ENCODE results near the gene ACAP1. TPM values are rescaled to one million over a fixed set of nuclear protein-coding genes. Genes with fewer than 3 reads are reported as not detected.

The ACAP1 gene
- polyA plus RNA-seq, 1 experiment: 0.35 TPM

DNA sequence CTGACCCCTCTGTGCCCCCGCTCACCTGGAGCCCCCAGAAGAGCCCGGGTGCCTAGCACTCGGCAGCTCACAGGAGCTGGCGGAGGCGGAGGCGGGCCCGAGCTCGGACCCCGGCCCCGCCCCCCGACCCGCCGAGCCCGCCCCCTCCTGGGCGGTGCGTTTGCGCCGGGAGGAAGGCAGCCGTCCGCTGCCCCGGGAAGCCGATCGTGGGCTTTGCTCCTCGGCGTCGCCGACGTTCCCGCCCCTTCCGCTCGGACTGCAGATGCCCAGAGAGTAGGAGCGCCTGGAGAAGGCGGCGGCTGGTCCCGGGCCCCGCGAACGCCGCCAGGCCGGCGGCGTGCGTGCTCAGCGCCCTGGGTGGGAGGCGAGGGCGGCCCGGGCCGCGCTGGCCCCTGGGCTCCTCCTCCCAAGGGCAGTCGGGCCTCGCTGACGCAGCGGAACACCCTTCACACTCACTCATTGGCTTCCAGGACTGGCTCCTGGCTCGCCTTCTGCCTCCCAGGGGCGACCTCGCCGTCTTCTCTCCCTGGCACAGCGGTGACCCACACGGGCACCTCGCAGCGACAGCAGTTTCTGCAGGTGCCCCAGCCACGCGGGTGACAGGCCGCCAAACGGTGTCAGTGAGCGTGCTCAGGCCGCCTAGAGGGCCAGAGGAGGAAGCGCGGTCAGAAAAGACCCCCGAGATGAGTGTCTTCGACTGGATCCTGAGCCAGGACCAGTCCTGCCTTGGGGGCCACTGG, 58.3 kb downstream of the ACAP1 start, which contains the start of gene PLSCR3:
Gene PLSCR3 (minus strand): TSS at position 74 of the 740 bp plus-strand sequence. CDS start 415 bp downstream, outside the sequence.
- no peaks in the 10 kb centered on the region; the same call in 1 of the 2 replicates for H3K9me3 ChIP-seq (ENCODE audit: control insufficient read depth, insufficient read depth, low read length)
- H3K27me3 ChIP-seq (ENCODE audit: control insufficient read depth, insufficient read depth, low read length): no peaks in the 10 kb centered on the region
- DNase-seq (ENCODE audit: low read depth, low spot score): peak; percentile 51
- peak within 1 kb of the TSS; percentile 87 for H3K4me3 ChIP-seq (ENCODE audit: low read depth, low read length)
- CTCF ChIA-PET: interaction anchor here (0.5 to 2.4 kb wide), 5 partner anchors 9 to 140 kb away, joined by 3 to 7 read pairs (median 3); partner anchors contain the start of genes TMEM256 and TMEM95
- peak within 1 kb of the TSS; percentile 93 for H3K27ac ChIP-seq (ENCODE audit: low read depth, low read length)
- POLR2A ChIA-PET: interaction anchor here (0.5 to 2.0 kb wide), 3 partner anchors 9 to 334 kb away, joined by 3 to 8 read pairs (median 4); partner anchors contain the start of gene TMEM256
- TF ChIP-seq, protein P1, sequence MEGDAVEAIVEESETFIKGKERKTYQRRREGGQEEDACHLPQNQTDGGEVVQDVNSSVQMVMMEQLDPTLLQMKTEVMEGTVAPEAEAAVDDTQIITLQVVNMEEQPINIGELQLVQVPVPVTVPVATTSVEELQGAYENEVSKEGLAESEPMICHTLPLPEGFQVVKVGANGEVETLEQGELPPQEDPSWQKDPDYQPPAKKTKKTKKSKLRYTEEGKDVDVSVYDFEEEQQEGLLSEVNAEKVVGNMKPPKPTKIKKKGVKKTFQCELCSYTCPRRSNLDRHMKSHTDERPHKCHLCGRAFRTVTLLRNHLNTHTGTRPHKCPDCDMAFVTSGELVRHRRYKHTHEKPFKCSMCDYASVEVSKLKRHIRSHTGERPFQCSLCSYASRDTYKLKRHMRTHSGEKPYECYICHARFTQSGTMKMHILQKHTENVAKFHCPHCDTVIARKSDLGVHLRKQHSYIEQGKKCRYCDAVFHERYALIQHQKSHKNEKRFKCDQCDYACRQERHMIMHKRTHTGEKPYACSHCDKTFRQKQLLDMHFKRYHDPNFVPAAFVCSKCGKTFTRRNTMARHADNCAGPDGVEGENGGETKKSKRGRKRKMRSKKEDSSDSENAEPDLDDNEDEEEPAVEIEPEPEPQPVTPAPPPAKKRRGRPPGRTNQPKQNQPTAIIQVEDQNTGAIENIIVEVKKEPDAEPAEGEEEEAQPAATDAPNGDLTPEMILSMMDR (IDR thresholded peaks at IDR 0.05; ENCODE audit: low read depth, low read length): peak; percentile 51

GRCh38 chr17:7396147-7396546, 59.8 kb downstream of the ACAP1 start:
- Histone ChIP-seq H3K4me3 (ENCODE audit: low read depth, low read length) (no peak overlapping the region), H3K27me3 (ENCODE audit: control insufficient read depth, insufficient read depth, low read length) (no peaks in the 10 kb centered on the region), H3K27ac (ENCODE audit: low read depth, low read length) (no peak overlapping the region), H3K9me3 (ENCODE audit: control insufficient read depth, insufficient read depth, low read length) (no peaks in the 10 kb centered on the region; the same call in 1 of the 2 replicates)
- no peak for DNase-seq (ENCODE audit: low read depth, low spot score)
- ChIA-PET POLR2A (no interaction called here), CTCF (no interaction called here)
- TF ChIP-seq, protein P1 (IDR thresholded peaks at IDR 0.05; ENCODE audit: low read depth, low read length): no peak

DNA sequence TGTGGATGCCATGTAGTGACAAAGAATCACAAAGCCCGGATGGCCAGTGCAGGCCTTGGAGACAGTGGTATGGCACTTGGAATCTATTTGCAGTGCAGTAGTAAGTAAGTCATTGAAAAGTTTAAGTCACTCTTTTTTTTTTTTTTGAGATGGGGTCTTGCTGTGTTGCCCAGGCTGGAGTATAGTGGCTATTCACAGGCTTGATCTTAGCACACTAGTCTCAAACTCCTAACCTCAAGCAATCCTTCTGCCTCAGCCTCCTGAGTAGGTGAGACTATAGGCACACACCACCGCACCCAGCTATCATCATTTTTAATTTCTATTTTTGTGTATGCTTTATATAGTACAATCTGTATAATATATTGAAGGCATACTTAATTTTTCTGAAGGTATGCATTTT, 62.3 kb downstream of the ACAP1 start:
- POLR2A ChIA-PET: interaction anchor here (1.0 kb wide), 1 partner anchor 178 kb away, joined by 3 read pairs; no protein-coding TSS in a partner anchor
- DNase-seq (ENCODE audit: low read depth, low spot score): no peak
- Histone ChIP-seq H3K27me3 (ENCODE audit: control insufficient read depth, insufficient read depth, low read length) (no peaks in the 10 kb centered on the region), H3K27ac (ENCODE audit: low read depth, low read length) (no peak overlapping the region), H3K4me3 (ENCODE audit: low read depth, low read length) (no peak overlapping the region), H3K9me3 (ENCODE audit: control insufficient read depth, insufficient read depth, low read length) (no peaks in the 10 kb centered on the region; the same call in 1 of the 2 replicates)
- CTCF ChIA-PET: interaction anchor here (1.6 kb wide), 1 partner anchor 43 kb away, joined by 6 read pairs; no protein-coding TSS in a partner anchor
- TF ChIP-seq, protein P1 (IDR thresholded peaks at IDR 0.05; ENCODE audit: low read depth, low read length): no peak

Small RNA genes lying within 50 kb of the gene (small RNA-seq; reads per million reads assigned to genes)
- not detected for gene AC026954.2 (ENCODE audit: insufficient read length, low read depth)

Other genes starting within 250 kb of the ACAP1 start
- not detected in 2 replicates for gene ASGR2, start 221.7 kb upstream of the ACAP1 start, polyA plus RNA-seq (2011; rRNA removed)
- gene ASGR1, start 157.2 kb upstream of the ACAP1 start, polyA plus RNA-seq (2011; rRNA removed): 1.1 and 1.5 TPM in 2 replicates
- 10.2 and 11.6 TPM in 2 replicates for gene DLG4, start 116.7 kb upstream of the ACAP1 start, polyA plus RNA-seq (2011; rRNA removed)
- gene ACADVL, start 116.6 kb upstream of the ACAP1 start, polyA plus RNA-seq (2011; rRNA removed): 217 and 262 TPM in 2 replicates
- 5.1 and 8.2 TPM in 2 replicates for gene DVL2, start 102.0 kb upstream of the ACAP1 start, polyA plus RNA-seq (2011; rRNA removed)
- gene PHF23, start 97.1 kb upstream of the ACAP1 start, polyA plus RNA-seq (2011; rRNA removed): 56.3 and 58.7 TPM in 2 replicates
- gene GABARAP, start 94.1 kb upstream of the ACAP1 start, polyA plus RNA-seq (2011; rRNA removed): 929 and 984 TPM in 2 replicates
- 115 and 151 TPM in 2 replicates for gene CTDNEP1, start 84.8 kb upstream of the ACAP1 start, polyA plus RNA-seq (2011; rRNA removed)
- 25.9 and 28.0 TPM in 2 replicates for gene ELP5, start 84.3 kb upstream of the ACAP1 start, polyA plus RNA-seq (2011; rRNA removed)
- 0.84 and 1.0 TPM in 2 replicates for gene CLDN7, start 74.1 kb upstream of the ACAP1 start, polyA plus RNA-seq (2011; rRNA removed)
- 0.15 and 0.21 TPM in 2 replicates for gene SLC2A4, start 54.8 kb upstream of the ACAP1 start, polyA plus RNA-seq (2011; rRNA removed)
- gene YBX2, start 41.9 kb upstream of the ACAP1 start, polyA plus RNA-seq (2011; rRNA removed): 0.02 TPM in 1 of 2 replicates, not detected in the other
- gene EIF5A, start 28.9 kb upstream of the ACAP1 start, polyA plus RNA-seq (2011; rRNA removed): 466 and 469 TPM in 2 replicates
- 21.5 and 22.2 TPM in 2 replicates for gene GPS2, start 21.2 kb upstream of the ACAP1 start, polyA plus RNA-seq (2011; rRNA removed)
- gene NEURL4, start 7.2 kb upstream of the ACAP1 start, polyA plus RNA-seq (2011; rRNA removed): 7.3 and 9.6 TPM in 2 replicates
- gene KCTD11, start 15.6 kb downstream of the ACAP1 start, polyA plus RNA-seq (2011; rRNA removed): 12.1 and 13.8 TPM in 2 replicates
- not detected in 2 replicates for gene TMEM95, start 18.6 kb downstream of the ACAP1 start, polyA plus RNA-seq (2011; rRNA removed)
- 0.22 and 0.25 TPM in 2 replicates for gene TNK1, start 44.6 kb downstream of the ACAP1 start, polyA plus RNA-seq (2011; rRNA removed)
- gene PLSCR3, start 58.0 kb downstream of the ACAP1 start, polyA plus RNA-seq (2011; rRNA removed): 35.2 and 53.0 TPM in 2 replicates
- gene TMEM256, start 67.6 kb downstream of the ACAP1 start, polyA plus RNA-seq (2011; rRNA removed): 83.8 and 104 TPM in 2 replicates
- 8.9 and 12.4 TPM in 2 replicates for gene NLGN2, start 71.3 kb downstream of the ACAP1 start, polyA plus RNA-seq (2011; rRNA removed)
- gene SPEM1, start 83.8 kb downstream of the ACAP1 start, polyA plus RNA-seq (2011; rRNA removed): not detected in 2 replicates
- gene SPEM2, start 89.1 kb downstream of the ACAP1 start, polyA plus RNA-seq (2011; rRNA removed): not detected in 2 replicates
- gene SPEM3, start 92.3 kb downstream of the ACAP1 start, polyA plus RNA-seq (2011; rRNA removed): not detected in 2 replicates
- 1.0 and 1.1 TPM in 2 replicates for gene TMEM102, start 98.9 kb downstream of the ACAP1 start, polyA plus RNA-seq (2011; rRNA removed)
- 0.58 and 0.63 TPM in 2 replicates for gene FGF11, start 103.0 kb downstream of the ACAP1 start, polyA plus RNA-seq (2011; rRNA removed)
- 5.3 and 6.3 TPM in 2 replicates for gene CHRNB1, start 108.5 kb downstream of the ACAP1 start, polyA plus RNA-seq (2011; rRNA removed)
- gene ZBTB4, start 143.1 kb downstream of the ACAP1 start, polyA plus RNA-seq (2011; rRNA removed): 18.8 and 22.3 TPM in 2 replicates
- not detected in 2 replicates for gene SLC35G6, start 144.9 kb downstream of the ACAP1 start, polyA plus RNA-seq (2011; rRNA removed)
- 18.4 and 35.0 TPM in 2 replicates for gene POLR2A, start 147.8 kb downstream of the ACAP1 start, polyA plus RNA-seq (2011; rRNA removed)
- 26.0 and 27.1 TPM in 2 replicates for gene TNFSF12, start 212.5 kb downstream of the ACAP1 start, polyA plus RNA-seq (2011; rRNA removed)
- 0.83 and 1.0 TPM in 2 replicates for gene TNFSF13, start 222.2 kb downstream of the ACAP1 start, polyA plus RNA-seq (2011; rRNA removed)
- gene SENP3, start 225.4 kb downstream of the ACAP1 start, polyA plus RNA-seq (2011; rRNA removed): 67.6 and 73.4 TPM in 2 replicates
- 34.1 and 39.6 TPM in 2 replicates for gene CD68, start 243.1 kb downstream of the ACAP1 start, polyA plus RNA-seq (2011; rRNA removed)
- 128 and 131 TPM in 2 replicates for gene MPDU1, start 247.3 kb downstream of the ACAP1 start, polyA plus RNA-seq (2011; rRNA removed)

All from AG04450 (cell line).